ENCODE data around the gene ATF7IP. TPM values are rescaled to one million over a fixed set of nuclear protein-coding genes. Genes with fewer than 3 reads are reported as not detected.
A peak's percentile ranks its signal among the peaks of the same experiment; 100 is the strongest.

ATF7IP gene
- total RNA-seq, 1 donor from 2014 or later: 18.7 TPM

DNA sequence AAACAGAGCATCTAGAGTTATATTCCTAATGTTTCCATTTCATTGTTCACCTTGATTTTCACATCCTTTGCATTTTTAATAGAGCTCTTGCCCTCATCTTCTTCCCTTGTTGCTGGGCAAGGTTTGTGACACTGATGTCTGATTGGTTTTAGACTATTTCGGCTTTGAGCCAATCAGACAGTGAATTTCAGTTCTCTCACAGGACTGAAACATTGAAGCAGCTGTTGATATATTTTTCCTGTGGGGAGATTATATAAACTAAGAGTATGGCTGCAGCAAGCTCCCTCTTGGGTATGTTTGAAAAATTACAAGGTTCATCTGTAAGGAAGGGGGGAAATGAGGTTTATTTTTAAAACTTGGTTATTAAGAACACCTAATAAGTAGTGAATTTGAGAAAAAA is 51.2 kb downstream of the ATF7IP start:
- peak; percentile 68 for DNase-seq (ENCODE audit: low read depth, low spot score)

DNA sequence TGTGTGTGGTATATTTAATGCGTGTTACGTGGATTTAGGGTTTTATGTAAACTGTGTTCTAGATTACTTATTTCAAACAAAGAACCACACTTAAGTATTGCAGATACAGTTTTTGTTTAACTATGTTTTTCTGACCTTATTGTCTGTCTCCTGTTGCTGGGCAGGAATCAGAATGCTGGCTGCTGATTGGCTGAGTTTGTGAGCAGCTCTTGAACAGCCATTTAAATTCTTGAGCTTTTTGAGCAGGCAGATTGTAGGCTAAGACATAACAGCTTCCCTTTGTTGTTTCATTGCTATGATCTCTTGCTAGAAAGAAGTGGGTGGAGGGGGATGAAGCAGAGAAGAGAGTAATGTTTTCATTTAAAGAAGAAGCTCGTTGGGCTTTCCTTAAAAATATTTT is 52.2 kb downstream of the ATF7IP start:
- peak; percentile 79 for DNase-seq (ENCODE audit: low read depth, low spot score)

GRCh38 chr12:14418451-14418890 is 53.0 kb downstream of the ATF7IP start:
- DNase-seq (ENCODE audit: low read depth, low spot score): no peak

DNA sequence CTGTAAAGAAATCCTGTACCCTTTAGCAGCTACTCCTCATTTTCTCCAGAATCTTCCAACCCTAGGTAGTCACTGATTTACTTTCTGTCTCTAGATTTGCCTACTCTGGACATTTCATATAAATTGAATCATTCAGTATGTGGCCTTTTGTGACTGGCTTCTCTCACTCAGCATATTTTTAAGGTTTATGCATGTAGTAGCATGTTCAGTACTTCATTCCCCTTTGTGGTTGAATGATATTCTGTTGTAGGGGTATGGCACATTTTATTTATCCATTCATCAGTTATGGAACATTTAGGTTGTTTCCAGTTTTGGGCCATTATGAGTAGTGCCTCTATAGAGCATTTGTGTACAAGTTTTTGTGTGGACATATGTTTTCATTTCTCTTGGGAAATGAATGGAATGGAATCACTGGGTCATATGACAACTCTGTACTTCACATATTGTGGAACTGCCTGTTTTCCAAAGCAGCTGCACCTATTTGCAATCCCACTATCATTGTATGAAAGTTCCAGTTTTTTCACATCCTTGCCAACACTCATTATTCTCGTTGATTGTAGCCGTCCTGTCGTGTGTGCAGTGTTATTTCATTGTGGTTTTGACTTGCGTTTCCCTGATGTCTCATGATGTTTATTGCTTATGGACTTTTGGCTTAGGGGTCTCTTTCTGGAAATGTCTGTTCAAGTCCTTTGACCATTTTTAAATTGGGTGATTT is 57.2 kb downstream of the ATF7IP start:
- no peak for DNase-seq (ENCODE audit: low read depth, low spot score)

- DNase-seq (ENCODE audit: low read depth, low spot score): no peak
These were observed 59.1 kb downstream of the ATF7IP start for GRCh38 chr12:14424545-14424944.

GRCh38 chr12:14426792-14427191 is 61.3 kb downstream of the ATF7IP start:
- DNase-seq (ENCODE audit: low read depth, low spot score): no peak

- no peak for DNase-seq (ENCODE audit: low read depth, low spot score)
These were observed 62.4 kb downstream of the ATF7IP start for GRCh38 chr12:14427929-14428328.

GRCh38 chr12:14430394-14430986 is 65.0 kb downstream of the ATF7IP start:
- DNase-seq (ENCODE audit: low read depth, low spot score): no peak

- no peak for DNase-seq (ENCODE audit: low read depth, low spot score)
These were observed 66.5 kb downstream of the ATF7IP start for GRCh38 chr12:14431975-14432374.

DNA sequence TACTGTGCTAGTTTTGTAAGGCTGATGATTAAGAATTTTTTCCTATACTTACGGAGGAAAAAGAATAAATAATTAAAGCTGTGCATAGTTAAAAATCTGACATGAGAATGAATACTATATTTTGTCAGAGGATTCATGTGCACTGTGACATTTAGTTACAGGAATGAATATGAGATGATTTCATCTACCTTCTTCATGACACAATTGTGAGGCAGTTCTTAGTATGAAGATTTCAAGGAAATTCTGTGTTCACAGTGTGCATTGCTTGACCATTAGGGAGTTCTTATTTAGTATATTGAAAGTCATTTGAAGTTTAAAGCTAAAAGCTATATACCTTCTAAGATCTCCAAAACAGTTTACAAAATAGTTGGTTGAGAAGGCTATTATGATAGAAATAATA is 70.1 kb downstream of the ATF7IP start:
- DNase-seq (ENCODE audit: low read depth, low spot score): no peak

GRCh38 chr12:14442221-14442881 is 76.9 kb downstream of the ATF7IP start:
- no peak for DNase-seq (ENCODE audit: low read depth, low spot score)

GRCh38 chr12:14443531-14443930 is 78.0 kb downstream of the ATF7IP start:
- peak; percentile 4 for DNase-seq (ENCODE audit: low read depth, low spot score)

DNA sequence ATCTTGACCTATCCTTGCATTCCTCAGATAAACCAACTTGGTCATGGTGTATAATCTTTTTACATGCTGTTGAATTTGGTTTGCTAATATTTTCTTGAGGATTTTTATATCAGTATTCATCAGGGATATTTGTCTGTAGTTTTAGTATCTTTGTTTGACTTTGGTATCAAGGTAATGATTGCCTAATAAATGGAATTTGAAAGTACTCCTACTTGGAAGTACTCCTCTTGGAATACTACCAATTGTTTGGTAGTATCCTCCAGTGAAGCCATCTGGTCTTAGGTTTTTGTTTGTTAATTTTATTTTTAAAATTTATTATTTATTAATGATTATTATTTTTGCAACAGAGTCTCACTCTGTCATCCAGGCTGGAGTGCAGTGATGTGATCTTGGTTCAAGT is 85.0 kb downstream of the ATF7IP start:
- DNase-seq (ENCODE audit: low read depth, low spot score): no peak

GRCh38 chr12:14452336-14452735 is 86.9 kb downstream of the ATF7IP start:
- DNase-seq (ENCODE audit: low read depth, low spot score): no peak

DNA sequence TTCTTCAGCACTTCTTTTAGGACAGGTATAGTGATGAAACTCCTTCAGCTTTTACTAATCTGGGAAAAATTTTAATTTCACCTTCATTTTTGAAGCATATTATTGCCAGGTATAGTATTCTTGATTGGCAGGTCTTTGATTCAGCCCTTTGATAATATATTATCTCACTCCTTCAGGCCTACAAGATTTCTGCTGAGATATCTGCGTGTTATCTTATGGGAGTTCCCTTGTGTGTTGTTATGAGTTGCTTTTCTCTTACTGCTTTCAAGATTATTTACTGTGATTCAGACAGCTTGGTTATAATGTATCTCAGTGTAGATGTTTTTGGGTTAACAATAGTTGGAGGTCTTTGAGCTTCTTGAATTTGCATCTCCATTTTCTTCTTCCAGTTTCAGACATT is 87.4 kb downstream of the ATF7IP start:
- no peak for DNase-seq (ENCODE audit: low read depth, low spot score)

DNA sequence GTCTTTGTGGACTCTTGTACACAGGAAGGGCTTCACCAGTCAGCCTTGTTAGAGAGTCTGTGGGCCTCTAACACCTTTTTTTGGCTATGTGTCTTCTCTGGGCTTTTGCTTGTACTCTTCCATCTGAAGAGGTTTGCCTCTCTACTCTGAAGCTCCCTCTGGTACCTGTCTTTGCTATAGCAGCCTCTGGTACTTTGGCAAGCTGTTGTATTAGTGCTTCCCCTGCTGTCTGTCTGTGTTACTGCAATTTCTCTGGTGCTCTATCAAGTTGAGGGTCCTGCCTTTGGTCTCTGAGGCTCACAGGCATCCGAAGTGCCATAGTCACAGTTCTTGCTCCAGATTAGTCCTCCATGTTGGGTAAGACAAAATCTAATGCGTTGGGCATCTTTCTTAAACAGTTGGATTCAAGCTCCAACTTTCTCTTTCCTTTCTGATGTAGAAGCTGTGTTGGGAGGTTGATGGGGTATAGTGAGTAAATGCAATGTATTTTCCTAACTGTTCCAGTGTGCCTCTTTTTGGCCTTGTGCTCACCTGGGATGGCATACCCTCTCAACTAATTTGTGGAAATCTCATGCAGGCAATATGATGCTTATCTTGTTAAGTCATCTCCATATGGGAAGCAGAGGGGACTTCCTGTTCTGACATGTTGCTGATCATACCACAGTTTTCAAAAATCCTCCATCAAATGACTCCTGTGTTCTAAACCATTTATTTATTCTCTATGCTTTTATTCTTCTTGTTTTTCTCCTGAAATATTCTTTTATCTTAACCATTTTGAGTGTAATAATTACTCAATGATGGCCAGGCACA is 88.8 kb downstream of the ATF7IP start:
- peak; percentile 11 for DNase-seq (ENCODE audit: low read depth, low spot score)

GRCh38 chr12:14460212-14460841 is 94.8 kb downstream of the ATF7IP start:
- no peak for DNase-seq (ENCODE audit: low read depth, low spot score)

GRCh38 chr12:14471497-14471896 is 106.0 kb downstream of the ATF7IP start:
- no peak for DNase-seq (ENCODE audit: low read depth, low spot score)

DNA sequence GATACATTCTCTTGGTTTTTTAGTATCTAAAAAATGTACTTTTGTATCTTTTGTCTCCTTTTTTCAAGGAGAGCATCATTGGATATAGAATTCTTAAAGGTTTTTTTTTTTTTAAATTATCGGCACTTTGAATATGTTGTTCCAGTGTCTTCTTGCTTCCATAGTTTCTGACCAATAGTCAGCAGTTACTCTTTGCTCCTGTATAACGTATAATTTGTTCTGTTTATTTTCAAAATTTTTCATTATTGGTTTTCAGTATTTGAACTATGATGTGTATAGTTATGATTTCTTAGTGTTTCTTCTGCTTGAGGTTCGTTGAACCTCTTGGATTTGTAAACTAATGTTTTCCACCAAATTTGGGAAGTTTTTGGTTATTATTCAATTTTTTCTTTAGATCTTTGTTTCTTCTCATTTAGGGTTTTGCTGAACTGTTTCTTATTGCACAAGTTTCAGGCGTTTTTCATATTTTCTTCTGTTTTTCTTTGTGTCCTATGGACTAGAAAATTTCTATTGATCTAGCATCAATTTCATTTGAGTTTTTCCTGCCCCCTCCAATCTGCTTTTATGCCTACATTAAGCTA is 108.3 kb downstream of the ATF7IP start:
- DNase-seq (ENCODE audit: low read depth, low spot score): no peak

DNA sequence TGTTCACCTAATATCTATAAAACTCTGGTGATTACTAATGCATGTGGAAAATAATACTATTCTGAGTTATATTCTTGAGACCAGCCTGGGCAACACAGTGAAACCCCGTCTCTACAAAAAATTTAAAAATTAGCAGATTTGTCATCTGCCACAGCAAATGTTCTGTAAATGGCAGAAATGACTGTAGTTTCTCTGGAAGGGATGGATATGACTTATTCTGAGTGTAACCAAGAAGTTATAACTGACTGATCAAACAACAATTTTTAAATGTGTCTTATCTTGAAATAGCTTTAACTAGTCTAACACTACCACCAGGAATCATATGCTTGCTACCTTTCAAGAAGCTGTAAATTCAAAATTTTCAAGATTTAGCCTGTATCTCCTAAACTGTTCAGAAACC is 113.5 kb downstream of the ATF7IP start:
- no peak for DNase-seq (ENCODE audit: low read depth, low spot score)

DNA sequence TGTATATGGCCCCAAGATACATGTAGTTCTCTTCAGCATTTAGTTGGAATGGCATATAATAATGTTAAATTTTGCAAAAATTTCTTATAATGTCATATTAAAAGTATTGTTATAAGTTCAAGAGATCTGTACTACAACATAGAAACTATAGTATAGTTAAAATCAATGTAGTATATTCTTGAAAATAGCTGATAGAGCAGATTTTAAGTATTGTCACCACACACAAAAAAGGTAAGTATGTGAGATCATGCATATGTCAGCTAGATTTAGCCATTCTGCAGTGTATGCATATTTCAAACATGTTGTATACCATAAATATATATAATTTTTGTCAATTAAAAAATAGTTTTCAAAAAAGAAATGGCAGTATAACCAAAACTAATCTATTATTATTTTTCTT is 115.7 kb downstream of the ATF7IP start:
- DNase-seq (ENCODE audit: low read depth, low spot score): no peak

Measured in pulmonary artery endothelial cell (primary cell).